GM06990 (cell line): ENCODE results near the gene DIO1.

Source experiments
- DNase-seq: peaks from one replicate; pipeline ENCODE4 v3.0.0-alpha.2; 2011; ENCODE audit not compliant: insufficient read length; ENCODE audit errors: extremely low read depth
- H3K27me3 ChIP-seq: replicated peaks from 2 replicates; pipeline ENCODE4 v1.6.0; 2011; ENCODE audit warnings: low read length; ENCODE audit not compliant: control insufficient read depth, insufficient read depth
- H3K36me3 ChIP-seq: 2 replicates; pipeline ENCODE4 v1.5.1; 2011; ENCODE audit warnings: low read length; ENCODE audit not compliant: control insufficient read depth, insufficient read depth
- H3K4me3 ChIP-seq: replicated peaks from 2 replicates; pipeline ENCODE4 v1.5.1; 2011; ENCODE audit warnings: low read depth, mild to moderate bottlenecking, control low read depth, low read length
- TF ChIP-seq, protein P1 (sequence below): IDR thresholded peaks from 2 replicates; pipeline ENCODE4 v1.5.1; 2011; ENCODE audit warnings: low read length, control low read depth, mild to moderate bottlenecking, inconsistent platforms; ENCODE audit not compliant: insufficient read depth, poor library complexity, severe bottlenecking

The DIO1 gene

DNA sequence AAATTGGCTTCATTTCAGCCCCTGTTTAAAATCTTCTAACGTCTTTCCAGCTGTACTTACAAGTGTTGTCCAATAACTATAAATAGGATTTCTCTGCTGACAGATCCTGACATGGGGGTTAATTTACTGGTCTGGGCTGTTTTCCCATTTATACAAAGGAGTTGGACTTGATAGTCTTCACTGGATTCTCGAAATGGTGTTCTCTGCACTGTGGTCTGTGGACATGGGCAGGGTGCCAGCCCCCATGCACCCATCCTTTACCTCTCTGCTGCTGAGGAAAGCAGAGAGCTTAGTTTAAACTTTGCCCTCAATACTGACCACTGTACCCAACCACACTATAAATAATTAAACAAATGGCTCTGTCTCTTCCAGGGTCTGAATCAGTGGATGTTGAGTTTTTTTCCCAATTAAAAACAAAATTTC, 5.2 kb downstream of the DIO1 start:
- TF ChIP-seq, protein P1, sequence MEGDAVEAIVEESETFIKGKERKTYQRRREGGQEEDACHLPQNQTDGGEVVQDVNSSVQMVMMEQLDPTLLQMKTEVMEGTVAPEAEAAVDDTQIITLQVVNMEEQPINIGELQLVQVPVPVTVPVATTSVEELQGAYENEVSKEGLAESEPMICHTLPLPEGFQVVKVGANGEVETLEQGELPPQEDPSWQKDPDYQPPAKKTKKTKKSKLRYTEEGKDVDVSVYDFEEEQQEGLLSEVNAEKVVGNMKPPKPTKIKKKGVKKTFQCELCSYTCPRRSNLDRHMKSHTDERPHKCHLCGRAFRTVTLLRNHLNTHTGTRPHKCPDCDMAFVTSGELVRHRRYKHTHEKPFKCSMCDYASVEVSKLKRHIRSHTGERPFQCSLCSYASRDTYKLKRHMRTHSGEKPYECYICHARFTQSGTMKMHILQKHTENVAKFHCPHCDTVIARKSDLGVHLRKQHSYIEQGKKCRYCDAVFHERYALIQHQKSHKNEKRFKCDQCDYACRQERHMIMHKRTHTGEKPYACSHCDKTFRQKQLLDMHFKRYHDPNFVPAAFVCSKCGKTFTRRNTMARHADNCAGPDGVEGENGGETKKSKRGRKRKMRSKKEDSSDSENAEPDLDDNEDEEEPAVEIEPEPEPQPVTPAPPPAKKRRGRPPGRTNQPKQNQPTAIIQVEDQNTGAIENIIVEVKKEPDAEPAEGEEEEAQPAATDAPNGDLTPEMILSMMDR: no peak
- no peak for DNase-seq

DNA sequence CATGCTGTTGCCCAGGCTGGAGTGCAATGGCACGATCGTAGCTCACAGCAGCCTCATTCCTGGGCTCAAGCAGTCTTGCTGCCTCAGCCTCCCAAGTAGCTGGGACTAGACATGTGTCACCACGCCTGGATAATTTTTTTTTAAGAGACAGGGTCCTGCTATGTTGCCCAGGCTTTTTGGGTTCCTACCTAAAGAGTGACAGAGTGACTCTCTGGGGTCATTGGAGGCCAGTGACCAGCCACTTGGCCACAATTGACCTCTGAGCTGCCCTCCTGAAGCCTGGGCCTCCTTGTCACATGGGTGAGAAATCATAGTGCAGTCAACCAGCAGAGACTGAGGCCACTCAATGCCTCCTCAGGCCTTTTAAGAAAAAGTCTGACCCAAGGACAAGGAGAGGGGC, 5.7 kb downstream of the DIO1 start:
- DNase-seq: no peak

More for the DNA sequence above, 5.2 kb downstream of the DIO1 start:
- H3K36me3 ChIP-seq: no peaks in the 10 kb centered on the region
- H3K27me3 ChIP-seq: no peaks in the 10 kb centered on the region
- no peak overlapping the region for H3K4me3 ChIP-seq

DNA sequence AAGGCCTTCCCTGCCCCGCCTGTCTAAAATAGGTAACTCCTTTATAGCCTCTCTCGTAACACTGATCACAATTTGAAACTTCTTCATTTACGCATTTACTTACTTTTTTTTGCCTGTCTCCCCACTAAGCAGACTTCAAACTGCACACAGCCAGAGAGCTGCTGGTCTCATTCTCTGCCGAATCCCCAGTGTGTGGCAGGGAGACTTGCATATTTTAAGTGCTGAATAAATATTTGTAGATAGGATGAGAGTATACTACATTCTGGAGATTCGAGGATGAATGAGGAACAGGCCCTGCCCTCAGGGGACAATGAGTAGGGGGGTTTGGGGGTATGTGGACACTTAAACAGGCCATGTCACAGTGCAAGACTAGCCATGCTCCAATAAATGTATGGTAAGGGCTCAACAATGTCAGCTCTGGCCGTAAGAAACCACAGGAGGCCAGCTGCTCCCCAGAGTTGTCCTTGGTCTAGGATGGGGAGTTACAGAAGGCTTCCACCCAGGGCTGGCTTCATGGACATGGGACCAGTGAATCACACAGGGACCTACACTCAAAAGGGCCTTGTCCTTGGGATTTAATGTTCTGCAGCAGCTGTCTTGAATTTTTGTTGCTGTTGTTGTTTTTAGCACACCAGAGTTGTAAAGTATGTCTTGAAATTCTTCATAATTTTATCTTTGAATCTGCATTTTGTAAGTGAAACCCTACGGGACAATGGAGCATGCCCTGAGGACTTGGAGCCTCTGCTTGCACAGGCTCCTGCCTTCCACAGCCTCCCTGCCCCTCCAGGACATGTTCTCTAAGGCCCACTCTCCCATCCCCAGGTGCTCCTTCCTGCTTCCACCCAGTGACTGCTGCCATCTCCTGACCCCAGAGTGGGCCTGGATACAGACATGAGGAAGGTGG, 8.5 kb downstream of the DIO1 start:
- Histone ChIP-seq H3K36me3 (no peaks in the 10 kb centered on the region; the same call in 1 of the 2 replicates), H3K4me3 (no peak overlapping the region), H3K27me3 (no peaks in the 10 kb centered on the region)
- TF ChIP-seq, protein P1: no peak
- no peak for DNase-seq

More for the DNA sequence above, 5.7 kb downstream of the DIO1 start:
- Histone ChIP-seq H3K36me3 (no peaks in the 10 kb centered on the region), H3K27me3 (no peaks in the 10 kb centered on the region), H3K4me3 (no peak overlapping the region)
- TF ChIP-seq, protein P1: no peak

DNA sequence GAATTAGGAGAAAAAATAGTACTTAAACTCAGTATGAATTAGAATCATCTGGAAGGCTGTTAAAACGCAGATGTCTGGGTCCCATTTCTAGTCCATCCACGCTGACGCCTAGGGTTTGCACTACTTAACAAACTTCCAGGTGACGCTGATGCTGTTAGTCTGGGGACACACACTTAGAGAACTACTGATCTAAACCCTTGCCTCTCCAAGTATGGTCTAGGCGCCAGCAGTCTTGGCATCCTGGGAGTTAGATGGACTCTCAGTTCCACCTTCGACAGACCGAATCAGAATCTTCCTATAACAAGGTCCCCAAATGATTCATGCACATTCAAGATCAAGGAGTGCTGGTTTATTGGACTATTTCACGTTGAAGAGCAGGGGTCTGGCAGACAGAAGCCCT, 11.5 kb downstream of the DIO1 start:
- TF ChIP-seq, protein P1: no peak
- DNase-seq: no peak
- no peaks in the 10 kb centered on the region; the same call in 1 of the 2 replicates for H3K36me3 ChIP-seq
- no peaks in the 10 kb centered on the region for H3K27me3 ChIP-seq
- H3K4me3 ChIP-seq: no peak overlapping the region

DNA sequence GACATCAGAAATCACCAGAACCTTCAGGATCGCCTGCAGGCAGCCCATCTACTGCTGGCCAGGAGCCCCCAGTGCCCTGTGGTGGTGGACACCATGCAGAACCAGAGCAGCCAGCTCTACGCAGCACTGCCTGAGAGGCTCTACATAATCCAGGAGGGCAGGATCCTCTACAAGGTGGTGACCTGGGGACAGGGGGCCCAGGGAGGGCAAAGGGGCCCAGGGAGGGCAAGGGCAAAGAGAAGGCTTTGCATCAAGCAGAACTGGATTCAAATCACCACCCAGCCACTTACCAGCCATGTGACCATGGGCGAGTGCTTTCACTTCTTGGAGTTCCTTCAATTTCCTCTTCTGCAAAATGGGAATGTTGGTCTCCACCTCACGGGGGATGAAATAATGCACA, 12.1 kb downstream of the DIO1 start:
- TF ChIP-seq, protein P1: no peak
- Histone ChIP-seq H3K27me3 (no peaks in the 10 kb centered on the region), H3K36me3 (no peaks in the 10 kb centered on the region; the same call in 1 of the 2 replicates), H3K4me3 (no peak overlapping the region)
- DNase-seq: no peak
